RWPE2 (cell line): Measurements from ENCODE around the gene SCN7A.

Source experiments
- ATAC-seq: fragments of 200-7000 bp; cut with Tn5 transposase; 3 replicates; pipeline ENCODE4 v1.9.1; 2021; ENCODE audit warnings: low read depth
- DNase-seq: peaks from one replicate; pipeline ENCODE4 v3.0.0-alpha.2; 2020; ENCODE audit warnings: low spot score
- H3K27ac ChIP-seq: fragments of 450-650 bp; 2 replicates; pipeline ENCODE4 v1.5.1; 2017; ENCODE audit warnings: mild to moderate bottlenecking; ENCODE audit not compliant: poor library complexity, severe bottlenecking
- H3K27me3 ChIP-seq: fragments of 250-450 bp; sonication (Bioruptor Pico); 2 replicates; pipeline ENCODE4 v1.5.1; 2021; ENCODE audit warnings: mild to moderate bottlenecking, moderate library complexity; ENCODE audit not compliant: insufficient read depth, poor library complexity, severe bottlenecking
- H3K36me3 ChIP-seq: fragments of 250-450 bp; sonication (Bioruptor Pico); 2 replicates; pipeline ENCODE4 v1.5.1; 2020; ENCODE audit warnings: low read depth, mild to moderate bottlenecking, moderate library complexity
- H3K4me1 ChIP-seq: fragments of 250-450 bp; sonication (Bioruptor Pico); 2 replicates; pipeline ENCODE4 v1.5.1; 2021; ENCODE audit warnings: mild to moderate bottlenecking, moderate library complexity; ENCODE audit not compliant: insufficient read depth, poor library complexity, severe bottlenecking
- H3K4me3 ChIP-seq: fragments of 250-450 bp; sonication (Bioruptor Pico); 2 replicates; pipeline ENCODE4 v1.5.1; 2021; ENCODE audit warnings: mild to moderate bottlenecking, moderate library complexity; ENCODE audit not compliant: severe bottlenecking
- H3K9me3 ChIP-seq: fragments of 250-450 bp; sonication (Bioruptor Pico); 2 replicates; pipeline ENCODE4 v1.5.1; 2021; ENCODE audit warnings: mild to moderate bottlenecking, moderate library complexity; ENCODE audit not compliant: severe bottlenecking
- CTCF ChIP-seq: fragments of 450-650 bp; IDR thresholded peaks from one replicate; pipeline ENCODE4 v1.5.1; 2017; ENCODE audit warnings: mild to moderate bottlenecking, moderate library complexity; ENCODE audit not compliant: poor library complexity, severe bottlenecking

The SCN7A gene

GRCh38 chr2:166494140-166494624, at the start of gene SCN7A:
Gene SCN7A (minus strand): TSS chr2:166494249. CDS start chr2:166477696, 16,553 bp downstream.
- no peaks in the 10 kb centered on the region for H3K36me3 ChIP-seq
- no peak within 1 kb of the TSS for H3K27ac ChIP-seq
- H3K27me3 ChIP-seq, result peaks cover 12% of the 10 kb centered on the region
- H3K9me3 ChIP-seq, result no peaks in the 10 kb centered on the region
- no peak for TF ChIP-seq CTCF
- no peaks in the 10 kb centered on the region for H3K4me1 ChIP-seq
- DNase-seq, result peak; percentile 46
- no peak within 1 kb of the TSS for H3K4me3 ChIP-seq
- ATAC-seq, result peak; percentile 52; the same call in 2 of the 3 replicates

GRCh38 chr2:166539340-166540162, 45.5 kb upstream of the SCN7A start:
- peak; percentile 86 for ATAC-seq
- no peak overlapping the region for H3K4me3 ChIP-seq
- H3K27ac ChIP-seq, result no peak overlapping the region
- H3K27me3 ChIP-seq, result peaks cover 6% of the 10 kb centered on the region
- peak; percentile 87 for TF ChIP-seq CTCF
- H3K9me3 ChIP-seq, result no peaks in the 10 kb centered on the region
- no peaks in the 10 kb centered on the region for H3K4me1 ChIP-seq
- no peak for DNase-seq
- no peaks in the 10 kb centered on the region for H3K36me3 ChIP-seq

GRCh38 chr2:166536111-166536510, 42.1 kb upstream of the SCN7A start:
- no peaks in the 10 kb centered on the region for H3K4me1 ChIP-seq
- H3K36me3 ChIP-seq, result no peaks in the 10 kb centered on the region
- no peaks in the 10 kb centered on the region for H3K9me3 ChIP-seq
- DNase-seq (no peak), ATAC-seq (no peak)
- no peak overlapping the region for H3K27ac ChIP-seq
- TF ChIP-seq CTCF, result no peak
- peaks cover 14% of the 10 kb centered on the region for H3K27me3 ChIP-seq
- no peak overlapping the region for H3K4me3 ChIP-seq

- ATAC-seq (no peak), DNase-seq (no peak)
- no peak overlapping the region for H3K4me3 ChIP-seq
- TF ChIP-seq CTCF, result no peak
- H3K36me3 ChIP-seq, result no peaks in the 10 kb centered on the region
- peaks cover 11% of the 10 kb centered on the region for H3K27me3 ChIP-seq
- no peak overlapping the region for H3K27ac ChIP-seq
- H3K9me3 ChIP-seq, result no peaks in the 10 kb centered on the region
- H3K4me1 ChIP-seq, result peaks cover 2% of the 10 kb centered on the region
Observed at GRCh38 chr2:166521155-166521554, 27.1 kb upstream of the SCN7A start.

- Histone ChIP-seq H3K9me3 (no peaks in the 10 kb centered on the region), H3K27me3 (peaks cover 11% of the 10 kb centered on the region), H3K4me1 (peaks cover 2% of the 10 kb centered on the region), H3K4me3 (no peak overlapping the region), H3K27ac (no peak overlapping the region), H3K36me3 (no peaks in the 10 kb centered on the region)
- no peak for TF ChIP-seq CTCF
- no peak for DNase-seq
- no peak for ATAC-seq
Observed at GRCh38 chr2:166520604-166521003, 26.6 kb upstream of the SCN7A start.
